ENCODE measurements around the gene SMIM14. TPM values are rescaled to one million over a fixed set of nuclear protein-coding genes. Genes with fewer than 3 reads are reported as not detected.

Gene SMIM14
- total RNA-seq, 1 donor from 2014 or later, result 53.8 TPM

DNA sequence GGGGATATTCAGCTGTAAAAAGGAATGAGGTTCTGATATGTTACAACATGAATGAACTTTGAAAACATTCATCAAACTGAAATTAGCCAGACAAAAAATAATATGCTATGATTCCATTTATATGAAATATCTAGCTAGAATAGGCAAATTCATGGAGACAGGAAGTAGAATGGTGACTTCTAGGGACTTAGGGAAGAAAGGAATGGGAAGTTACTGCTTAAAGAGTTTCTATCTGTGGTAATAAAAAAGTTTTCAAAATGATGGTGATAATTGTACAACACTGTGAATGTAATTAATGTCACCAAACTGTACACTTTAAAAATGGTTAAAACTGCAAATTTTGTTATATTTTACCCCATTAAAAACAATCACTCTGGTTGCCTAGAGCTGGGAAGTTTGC, 30.2 kb downstream of the SMIM14 start:
- Histone ChIP-seq H3K4me3 (no peak overlapping the region), H3K27me3 (no peaks in the 10 kb centered on the region), H3K9me3 (no peaks in the 10 kb centered on the region), H3K4me1 (no peaks in the 10 kb centered on the region), H3K27ac (no peak overlapping the region), H3K36me3 (peaks cover 25% of the 10 kb centered on the region)
- TF ChIP-seq, protein P1, sequence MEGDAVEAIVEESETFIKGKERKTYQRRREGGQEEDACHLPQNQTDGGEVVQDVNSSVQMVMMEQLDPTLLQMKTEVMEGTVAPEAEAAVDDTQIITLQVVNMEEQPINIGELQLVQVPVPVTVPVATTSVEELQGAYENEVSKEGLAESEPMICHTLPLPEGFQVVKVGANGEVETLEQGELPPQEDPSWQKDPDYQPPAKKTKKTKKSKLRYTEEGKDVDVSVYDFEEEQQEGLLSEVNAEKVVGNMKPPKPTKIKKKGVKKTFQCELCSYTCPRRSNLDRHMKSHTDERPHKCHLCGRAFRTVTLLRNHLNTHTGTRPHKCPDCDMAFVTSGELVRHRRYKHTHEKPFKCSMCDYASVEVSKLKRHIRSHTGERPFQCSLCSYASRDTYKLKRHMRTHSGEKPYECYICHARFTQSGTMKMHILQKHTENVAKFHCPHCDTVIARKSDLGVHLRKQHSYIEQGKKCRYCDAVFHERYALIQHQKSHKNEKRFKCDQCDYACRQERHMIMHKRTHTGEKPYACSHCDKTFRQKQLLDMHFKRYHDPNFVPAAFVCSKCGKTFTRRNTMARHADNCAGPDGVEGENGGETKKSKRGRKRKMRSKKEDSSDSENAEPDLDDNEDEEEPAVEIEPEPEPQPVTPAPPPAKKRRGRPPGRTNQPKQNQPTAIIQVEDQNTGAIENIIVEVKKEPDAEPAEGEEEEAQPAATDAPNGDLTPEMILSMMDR (IDR thresholded peaks at IDR 0.05), result no peak
- DNase-seq (no peak), ATAC-seq (peak; percentile 48)
- intact Hi-C loops (cut with DNase I), result no loop called here

DNA sequence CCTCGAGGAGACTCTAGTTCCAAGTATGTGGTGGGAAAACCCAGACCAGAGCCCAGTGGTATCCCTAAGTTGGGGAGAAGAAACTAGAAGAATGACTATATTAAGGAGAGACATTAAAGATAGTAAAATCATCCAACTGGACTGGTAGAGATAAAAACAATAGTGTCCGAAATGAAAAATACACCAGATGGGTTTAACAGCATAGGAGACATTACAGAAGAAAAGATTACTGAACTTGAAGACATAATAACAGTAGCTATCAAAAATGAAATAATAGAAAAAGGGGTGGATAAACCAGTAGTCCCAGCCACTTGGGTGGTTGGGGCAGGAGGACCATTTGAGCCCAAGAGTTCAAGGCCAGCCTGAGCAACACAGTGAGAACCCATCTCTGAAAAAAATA, 31.9 kb downstream of the SMIM14 start:
- peaks cover 39% of the 10 kb centered on the region for H3K36me3 ChIP-seq
- H3K4me3 ChIP-seq, result no peak overlapping the region
- H3K9me3 ChIP-seq, result no peaks in the 10 kb centered on the region

DNA sequence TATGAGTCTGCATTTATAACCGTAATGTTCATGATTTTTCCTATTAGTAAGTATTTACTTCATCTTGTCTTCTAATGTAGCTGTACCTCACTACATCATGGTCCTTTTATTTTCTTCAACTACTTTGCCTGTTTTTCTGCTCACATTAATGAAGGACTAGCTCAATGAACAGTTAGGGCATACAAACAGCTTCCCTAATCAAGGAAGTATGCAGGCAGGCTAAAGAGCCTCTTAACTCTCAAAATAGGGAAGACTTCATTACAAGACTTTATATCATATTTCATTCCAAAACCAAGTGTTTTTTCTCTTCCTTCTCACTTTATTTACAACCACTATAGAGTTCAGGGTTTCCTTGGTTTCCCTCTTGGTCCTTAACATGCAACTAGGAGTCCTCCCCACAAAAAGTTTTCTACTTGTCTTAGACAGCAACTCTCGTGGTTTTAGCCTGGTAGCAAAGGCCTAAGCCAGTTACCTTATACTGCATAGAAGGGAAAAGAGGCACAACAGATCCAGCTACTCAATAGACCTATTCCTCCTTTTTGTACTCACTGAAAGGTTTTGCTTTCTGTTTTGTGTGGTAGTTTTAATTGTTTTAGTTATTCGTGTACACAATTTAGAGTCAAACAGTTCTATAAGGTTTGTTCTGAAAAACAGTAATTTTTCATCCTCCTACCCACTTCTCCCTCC, 40.8 kb downstream of the SMIM14 start:
- Histone ChIP-seq H3K4me1 (peaks cover 6% of the 10 kb centered on the region), H3K36me3 (peaks cover 21% of the 10 kb centered on the region), H3K27ac (no peak overlapping the region), H3K27me3 (no peaks in the 10 kb centered on the region), H3K4me3 (no peak overlapping the region), H3K9me3 (no peaks in the 10 kb centered on the region)
- no peak for DNase-seq
- intact Hi-C loops (cut with DNase I), result no loop called here
- ATAC-seq, result no peak
- TF ChIP-seq, protein P1 (IDR thresholded peaks at IDR 0.05), result no peak

More for the DNA sequence above, 31.9 kb downstream of the SMIM14 start:
- DNase-seq, result no peak
- no peak for ATAC-seq
- TF ChIP-seq, protein P1 (IDR thresholded peaks at IDR 0.05), result no peak
- H3K27ac ChIP-seq, result no peak overlapping the region
- no peaks in the 10 kb centered on the region for H3K4me1 ChIP-seq
- intact Hi-C loops (cut with DNase I), result no loop called here
- H3K27me3 ChIP-seq, result no peaks in the 10 kb centered on the region

DNA sequence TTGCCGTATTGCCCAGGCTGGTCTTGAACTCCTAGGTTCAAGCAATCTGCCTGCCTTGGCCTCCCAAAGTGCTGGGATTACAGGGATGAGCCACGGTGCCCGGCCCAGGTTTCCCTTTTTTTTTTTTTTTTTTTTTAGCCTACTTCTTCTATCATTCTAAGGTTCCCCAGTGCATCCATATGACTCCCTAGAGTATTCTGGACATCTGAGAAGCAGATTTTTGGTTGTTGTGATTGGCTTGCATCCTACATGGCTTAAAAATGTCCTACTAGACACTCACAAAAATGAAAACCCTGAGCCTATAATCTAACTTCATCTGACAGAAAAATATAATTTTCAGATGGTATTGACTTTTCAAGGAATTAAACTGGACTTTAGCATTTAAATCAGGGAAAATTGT, 41.7 kb downstream of the SMIM14 start:
- Histone ChIP-seq H3K27me3 (no peaks in the 10 kb centered on the region), H3K9me3 (no peaks in the 10 kb centered on the region), H3K4me3 (no peak overlapping the region), H3K36me3 (peaks cover 12% of the 10 kb centered on the region), H3K27ac (no peak overlapping the region), H3K4me1 (peaks cover 6% of the 10 kb centered on the region)
- DNase-seq, result no peak
- TF ChIP-seq, protein P1 (IDR thresholded peaks at IDR 0.05), result no peak
- ATAC-seq, result no peak
- intact Hi-C loops (cut with DNase I), result no loop called here

DNA sequence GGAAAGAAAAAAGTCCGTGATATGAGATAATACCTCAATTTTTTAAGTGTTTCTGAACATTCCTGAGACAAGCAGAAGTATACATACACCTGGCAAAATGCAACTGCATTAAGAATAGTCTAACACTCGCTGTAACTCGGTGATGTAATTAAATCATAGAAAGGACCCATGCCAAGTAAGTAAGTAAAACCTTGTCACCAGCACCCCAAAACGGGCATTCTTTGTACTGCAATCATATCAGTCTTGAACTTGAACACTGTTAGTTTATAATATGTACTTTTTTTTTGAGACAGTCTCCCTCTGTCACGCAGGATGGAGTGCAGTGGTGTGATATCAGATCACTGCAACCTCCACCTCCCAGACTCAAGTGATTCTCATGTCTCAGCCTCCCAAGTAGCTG, 47.4 kb downstream of the SMIM14 start:
- ATAC-seq, result peak; percentile 17
- no peaks in the 10 kb centered on the region for H3K27me3 ChIP-seq
- H3K27ac ChIP-seq, result no peak overlapping the region
- H3K36me3 ChIP-seq, result no peaks in the 10 kb centered on the region
- intact Hi-C loops (cut with DNase I), result no loop called here
- H3K4me1 ChIP-seq, result no peaks in the 10 kb centered on the region
- DNase-seq, result no peak
- TF ChIP-seq, protein P1 (IDR thresholded peaks at IDR 0.05), result no peak
- H3K9me3 ChIP-seq, result no peaks in the 10 kb centered on the region
- H3K4me3 ChIP-seq, result no peak overlapping the region

DNA sequence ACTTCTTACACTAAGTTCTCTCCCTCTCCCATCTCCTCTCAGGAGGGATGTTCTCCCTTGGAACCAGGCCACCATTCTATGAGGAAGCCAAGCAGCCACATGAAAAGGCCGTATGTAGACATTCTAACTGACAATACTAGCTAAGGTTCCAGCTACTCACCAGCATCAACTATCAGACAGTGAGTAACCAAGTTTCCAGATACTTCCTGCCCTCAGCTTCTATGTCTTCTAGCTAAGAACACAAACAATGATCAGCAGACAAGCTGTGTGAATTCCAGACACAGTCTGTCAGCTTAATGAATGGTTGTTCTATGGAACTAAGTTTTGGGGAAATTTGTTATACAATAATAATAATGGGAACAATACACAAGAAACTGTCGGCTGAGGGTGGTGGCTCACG, 50.8 kb downstream of the SMIM14 start:
- intact Hi-C loops (cut with DNase I), result no loop called here
- DNase-seq, result no peak
- no peaks in the 10 kb centered on the region for H3K27me3 ChIP-seq
- TF ChIP-seq, protein P1 (IDR thresholded peaks at IDR 0.05), result no peak
- H3K4me1 ChIP-seq, result no peaks in the 10 kb centered on the region
- no peak for ATAC-seq
- H3K27ac ChIP-seq, result no peak overlapping the region
- H3K9me3 ChIP-seq, result no peaks in the 10 kb centered on the region
- H3K4me3 ChIP-seq, result no peak overlapping the region
- H3K36me3 ChIP-seq, result no peaks in the 10 kb centered on the region

Measured in upper lobe of right lung (tissue), 1 donor.